Stimulated activated CD4-positive, alpha-beta T cell treated with anti-CD3 and anti-CD28 coated beads, Interleukin-1b, Interleukin-23, amount 100 ng/mL, for 1 hour (primary cell): ENCODE results near the gene CAPN10.

Experiments used
- DNase-seq, 2 donors: peaks; one replicate each; pipeline ENCODE4 v3.0.0-alpha.2; 2020; ENCODE audit warnings: low read depth in 2 of 2

CAPN10 gene

GRCh38 chr2:240622531-240623235, 36.1 kb downstream of the CAPN10 start:
- DNase-seq: no peak

- DNase-seq: no peak
Observed at GRCh38 chr2:240623531-240624010, 37.0 kb downstream of the CAPN10 start.

GRCh38 chr2:240624011-240624949, 37.7 kb downstream of the CAPN10 start:
- DNase-seq: no peak

- DNase-seq: peak; percentile 43 to 50
Observed at GRCh38 chr2:240624950-240625621, 38.6 kb downstream of the CAPN10 start, which contains the start of gene GPR35. TSS of gene GPR35 (plus strand) at chr2:240625480. CDS start at chr2:240629953, 4,473 bp downstream.

GRCh38 chr2:240626531-240627300, 40.2 kb downstream of the CAPN10 start:
- DNase-seq: no peak

GRCh38 chr2:240627736-240628506, 41.4 kb downstream of the CAPN10 start:
- no peak for DNase-seq

- no peak for DNase-seq
Observed at GRCh38 chr2:240628507-240628807, 41.9 kb downstream of the CAPN10 start.

- no peak for DNase-seq
Observed at GRCh38 chr2:240628808-240629618, 42.5 kb downstream of the CAPN10 start.

GRCh38 chr2:240629619-240629967, 43.1 kb downstream of the CAPN10 start:
- no peak for DNase-seq

- DNase-seq: no peak
Observed at GRCh38 chr2:240629968-240630770, 43.6 kb downstream of the CAPN10 start.

- DNase-seq: no peak
Observed at GRCh38 chr2:240630771-240631547, 44.4 kb downstream of the CAPN10 start.

GRCh38 chr2:240631548-240632305, 45.2 kb downstream of the CAPN10 start:
- DNase-seq: no peak

GRCh38 chr2:240632306-240632721, 45.8 kb downstream of the CAPN10 start:
- DNase-seq: no peak

GRCh38 chr2:240635121-240635997, 48.8 kb downstream of the CAPN10 start:
- no peak for DNase-seq

GRCh38 chr2:240635998-240636547, 49.5 kb downstream of the CAPN10 start:
- DNase-seq: no peak

GRCh38 chr2:240636563-240637115, 50.1 kb downstream of the CAPN10 start:
- DNase-seq: no peak
